Neural crest cell (in vitro differentiated cells): ENCODE data around the gene EPHB6. TPM values are rescaled to one million over a fixed set of nuclear protein-coding genes. Genes with fewer than 3 reads are reported as not detected.

ENCODE experiments used
- DNase-seq: peaks from one replicate; pipeline ENCODE4 v3.0.0; 2021; ENCODE audit warnings: low read depth, mixed read lengths, low spot score
- H3K27ac Mint-ChIP-seq: one replicate; pipeline ENCODE4 v1.8.0; 2021; ENCODE audit warnings: mild to moderate bottlenecking, mixed read lengths; ENCODE audit not compliant: unreplicated experiment
- H3K27me3 Mint-ChIP-seq: 2 replicates; pipeline ENCODE4 v1.8.0; 2021; ENCODE audit warnings: low read depth, mild to moderate bottlenecking, mixed read lengths
- H3K36me3 Mint-ChIP-seq: 2 replicates; pipeline ENCODE4 v1.8.0; 2021; ENCODE audit warnings: low read depth, mild to moderate bottlenecking, mixed read lengths
- H3K4me1 Mint-ChIP-seq: 2 replicates; pipeline ENCODE4 v1.8.0; 2021; ENCODE audit warnings: mixed read lengths
- H3K4me3 Mint-ChIP-seq: one replicate; pipeline ENCODE4 v1.8.0; 2021; ENCODE audit warnings: mild to moderate bottlenecking, mixed read lengths
- H3K9me3 Mint-ChIP-seq: 2 replicates; pipeline ENCODE4 v1.8.0; 2021; ENCODE audit warnings: mixed read lengths
- CTCF ChIP-seq: fragments of 200-600 bp; sonication (generic); conservative IDR thresholded peaks from 2 replicates; pipeline ENCODE4 v1.5.0; 2021; ENCODE audit warnings: antibody characterized with exemption, mild to moderate bottlenecking
- total RNA-seq: library from RNA; stranded (reverse); gene quantifications from 2 replicates; pipeline ENCODE4 v1.2.1, GENCODE V29; 2021

The EPHB6 gene
- total RNA-seq, 1 donor from 2014 or later = 12.3 TPM

DNA sequence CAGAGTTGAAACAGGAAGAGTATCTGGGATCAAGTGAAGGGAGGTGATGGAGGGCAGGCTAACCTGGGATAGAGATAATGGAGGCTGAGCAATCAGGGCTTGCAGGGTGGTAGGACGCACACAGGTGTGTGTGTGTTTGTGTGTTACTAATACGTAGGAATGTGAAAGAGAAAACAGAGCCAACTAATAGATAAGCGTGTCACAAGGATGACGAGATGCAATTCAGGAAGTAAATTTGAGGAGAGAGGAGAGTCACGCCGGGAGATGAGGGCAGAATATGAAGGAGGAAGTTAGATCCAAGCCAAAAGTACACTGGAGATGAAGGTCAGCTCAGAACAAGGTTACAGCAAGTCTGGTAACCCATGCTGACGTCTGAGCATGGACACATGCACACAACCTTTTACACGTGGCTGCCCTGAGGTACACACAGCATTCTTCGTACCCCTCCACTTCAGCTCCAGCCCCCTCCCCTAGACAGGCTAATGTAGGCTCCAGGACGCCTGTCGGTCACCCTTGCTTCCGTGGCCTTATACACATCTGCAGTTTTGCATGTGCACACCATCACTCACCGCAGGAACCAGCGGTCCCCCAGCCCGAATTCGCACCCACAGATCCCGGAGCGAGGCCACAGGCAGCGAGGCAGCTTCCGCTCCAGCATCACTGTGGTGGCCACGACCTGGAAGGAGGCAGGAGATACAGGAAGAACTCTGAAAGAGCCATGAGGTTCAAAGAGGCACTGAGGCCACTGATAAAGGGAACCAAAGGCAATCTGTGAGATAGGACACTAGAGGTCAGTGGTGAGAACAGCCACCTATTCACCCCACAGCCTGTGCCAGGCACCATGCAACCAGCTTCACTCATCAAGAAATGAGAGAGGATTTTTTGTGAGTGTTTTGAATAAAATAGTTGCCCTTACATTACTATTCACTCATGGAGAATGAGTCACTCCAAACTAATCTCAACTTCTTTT, 54.3 kb downstream of the EPHB6 start:
- Mint-ChIP-seq H3K36me3 (no peaks in the 10 kb centered on the region), H3K9me3 (no peaks in the 10 kb centered on the region), H3K4me1 (no peaks in the 10 kb centered on the region), H3K27ac (no peak overlapping the region), H3K27me3 (peaks cover 42% of the 10 kb centered on the region), H3K4me3 (no peak overlapping the region)
- DNase-seq = no peak
- peak; percentile 34 for TF ChIP-seq CTCF

DNA sequence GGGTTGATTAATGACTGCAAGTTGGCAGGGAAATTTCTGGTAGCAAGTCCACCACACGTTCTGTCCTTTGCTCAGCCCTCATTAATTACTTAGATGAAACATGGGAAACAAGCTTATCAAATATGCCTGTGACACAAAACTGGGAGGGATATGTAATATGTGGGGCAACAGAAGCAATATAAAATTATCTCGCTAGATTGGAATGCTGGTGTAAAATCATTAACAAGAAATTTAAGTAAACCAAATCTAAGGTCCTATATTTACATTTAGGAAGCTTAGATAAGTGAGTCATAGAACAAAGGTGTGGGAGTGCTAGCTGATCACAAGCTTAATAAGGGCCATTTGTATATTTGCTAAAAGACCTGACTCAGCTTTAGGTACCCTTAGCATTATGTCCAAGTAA, 55.2 kb downstream of the EPHB6 start:
- H3K36me3 Mint-ChIP-seq = no peaks in the 10 kb centered on the region
- H3K4me1 Mint-ChIP-seq = no peaks in the 10 kb centered on the region
- DNase-seq = no peak
- H3K4me3 Mint-ChIP-seq = no peak overlapping the region
- TF ChIP-seq CTCF = no peak
- no peaks in the 10 kb centered on the region for H3K9me3 Mint-ChIP-seq
- no peak overlapping the region for H3K27ac Mint-ChIP-seq
- peaks cover 42% of the 10 kb centered on the region for H3K27me3 Mint-ChIP-seq

- Mint-ChIP-seq H3K4me1 (no peaks in the 10 kb centered on the region), H3K36me3 (no peaks in the 10 kb centered on the region), H3K27me3 (peaks cover 42% of the 10 kb centered on the region), H3K9me3 (no peaks in the 10 kb centered on the region), H3K27ac (no peak overlapping the region), H3K4me3 (no peak overlapping the region)
- DNase-seq = no peak
- no peak for TF ChIP-seq CTCF
Observed at GRCh38 chr7:142910481-142910880, 55.6 kb downstream of the EPHB6 start.

- H3K36me3 Mint-ChIP-seq = no peaks in the 10 kb centered on the region
- no peak for TF ChIP-seq CTCF
- H3K27me3 Mint-ChIP-seq = peaks cover 44% of the 10 kb centered on the region
- H3K4me3 Mint-ChIP-seq = no peak overlapping the region
- H3K4me1 Mint-ChIP-seq = no peaks in the 10 kb centered on the region
- no peak overlapping the region for H3K27ac Mint-ChIP-seq
- no peak for DNase-seq
- H3K9me3 Mint-ChIP-seq = no peaks in the 10 kb centered on the region
Observed at GRCh38 chr7:142913051-142913450, 58.2 kb downstream of the EPHB6 start.

DNA sequence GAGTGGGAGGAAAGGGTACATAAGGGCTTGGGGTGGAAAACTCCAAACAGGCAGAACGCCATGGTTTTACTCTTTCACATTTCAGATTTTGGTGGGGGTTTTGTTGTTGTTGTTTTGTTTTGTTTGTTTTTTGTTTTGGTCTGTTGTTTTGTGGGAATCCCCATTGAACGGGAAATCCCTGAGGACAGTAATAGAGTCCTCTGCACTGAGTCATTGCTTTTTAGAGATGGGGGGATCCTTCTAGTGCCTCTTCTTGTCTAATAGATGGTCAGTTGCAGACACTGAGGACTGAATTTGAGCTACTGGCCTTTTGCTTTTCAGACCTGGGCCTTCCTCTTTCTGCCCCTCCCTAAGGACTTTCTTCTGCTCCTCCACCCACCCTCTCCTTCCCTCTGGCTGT, 58.7 kb downstream of the EPHB6 start:
- no peak for DNase-seq
- no peaks in the 10 kb centered on the region for H3K4me1 Mint-ChIP-seq
- TF ChIP-seq CTCF = no peak
- H3K27ac Mint-ChIP-seq = no peak overlapping the region
- peaks cover 46% of the 10 kb centered on the region for H3K27me3 Mint-ChIP-seq
- H3K9me3 Mint-ChIP-seq = no peaks in the 10 kb centered on the region
- no peaks in the 10 kb centered on the region for H3K36me3 Mint-ChIP-seq
- no peak overlapping the region for H3K4me3 Mint-ChIP-seq
